Neural cell (in vitro differentiated cells): ENCODE results near the gene RAB28.

Source experiments
- EP300 ChIP-seq: fragments of 450-650 bp; conservative IDR thresholded peaks from 2 replicates; pipeline ENCODE4 v1.6.1; 2014; ENCODE audit warnings: antibody characterized with exemption, mild to moderate bottlenecking, moderate library complexity; ENCODE audit not compliant: poor library complexity, severe bottlenecking
- EZH2 ChIP-seq: fragments of 200-600, 300-800 bp; shearing (Covaris generic), sonication (generic); IDR thresholded peaks from 2 replicates; pipeline ENCODE4 v1.6.1; 2014; ENCODE audit warnings: antibody characterized with exemption, low read length, borderline replicate concordance, mild to moderate bottlenecking; ENCODE audit not compliant: insufficient read depth, poor library complexity, severe bottlenecking
- POLR2AphosphoS5 ChIP-seq: IDR thresholded peaks from 2 replicates; pipeline ENCODE4 v1.6.1; 2012
- TF ChIP-seq, protein P1 (sequence below): fragments of 450-650 bp; IDR thresholded peaks from 2 replicates; pipeline ENCODE4 v1.5.1; 2014; ENCODE audit warnings: antibody characterized with exemption, mild to moderate bottlenecking, moderate library complexity; ENCODE audit not compliant: poor library complexity, severe bottlenecking

DNA sequence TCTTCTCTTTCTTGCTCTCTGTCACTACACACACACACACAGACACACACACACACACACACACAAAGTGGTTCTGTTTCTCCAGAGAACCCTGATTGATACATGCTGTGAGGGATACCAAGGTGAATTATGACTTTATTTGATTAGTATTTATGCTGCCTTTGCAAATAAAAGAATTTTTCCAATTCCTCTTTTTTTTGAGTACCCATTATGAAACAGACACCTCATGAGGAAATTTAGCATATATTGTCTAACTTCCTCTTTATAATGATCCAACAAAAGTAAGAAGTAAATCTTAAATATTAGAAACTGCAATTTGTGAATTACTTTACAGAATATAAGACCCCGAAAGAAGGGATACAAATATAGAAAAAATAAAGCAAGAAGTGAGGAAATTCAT lies 14.3 kb upstream of the RAB28 start:
- TF ChIP-seq EP300 (no peak), POLR2AphosphoS5 (no peak), EZH2 (no peak)
- TF ChIP-seq, protein P1, sequence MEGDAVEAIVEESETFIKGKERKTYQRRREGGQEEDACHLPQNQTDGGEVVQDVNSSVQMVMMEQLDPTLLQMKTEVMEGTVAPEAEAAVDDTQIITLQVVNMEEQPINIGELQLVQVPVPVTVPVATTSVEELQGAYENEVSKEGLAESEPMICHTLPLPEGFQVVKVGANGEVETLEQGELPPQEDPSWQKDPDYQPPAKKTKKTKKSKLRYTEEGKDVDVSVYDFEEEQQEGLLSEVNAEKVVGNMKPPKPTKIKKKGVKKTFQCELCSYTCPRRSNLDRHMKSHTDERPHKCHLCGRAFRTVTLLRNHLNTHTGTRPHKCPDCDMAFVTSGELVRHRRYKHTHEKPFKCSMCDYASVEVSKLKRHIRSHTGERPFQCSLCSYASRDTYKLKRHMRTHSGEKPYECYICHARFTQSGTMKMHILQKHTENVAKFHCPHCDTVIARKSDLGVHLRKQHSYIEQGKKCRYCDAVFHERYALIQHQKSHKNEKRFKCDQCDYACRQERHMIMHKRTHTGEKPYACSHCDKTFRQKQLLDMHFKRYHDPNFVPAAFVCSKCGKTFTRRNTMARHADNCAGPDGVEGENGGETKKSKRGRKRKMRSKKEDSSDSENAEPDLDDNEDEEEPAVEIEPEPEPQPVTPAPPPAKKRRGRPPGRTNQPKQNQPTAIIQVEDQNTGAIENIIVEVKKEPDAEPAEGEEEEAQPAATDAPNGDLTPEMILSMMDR, result no peak
